DMS153 treated with DMSO at 0.1 percent for 48 hours (cell line): ENCODE measurements around the gene ANO4.

Source experiments
- DNase-seq: peaks from one replicate; lab custom pipeline; 2025; ENCODE audit not compliant: unreplicated experiment; lab: John Stamatoyannopoulos, UW

Gene ANO4

DNA sequence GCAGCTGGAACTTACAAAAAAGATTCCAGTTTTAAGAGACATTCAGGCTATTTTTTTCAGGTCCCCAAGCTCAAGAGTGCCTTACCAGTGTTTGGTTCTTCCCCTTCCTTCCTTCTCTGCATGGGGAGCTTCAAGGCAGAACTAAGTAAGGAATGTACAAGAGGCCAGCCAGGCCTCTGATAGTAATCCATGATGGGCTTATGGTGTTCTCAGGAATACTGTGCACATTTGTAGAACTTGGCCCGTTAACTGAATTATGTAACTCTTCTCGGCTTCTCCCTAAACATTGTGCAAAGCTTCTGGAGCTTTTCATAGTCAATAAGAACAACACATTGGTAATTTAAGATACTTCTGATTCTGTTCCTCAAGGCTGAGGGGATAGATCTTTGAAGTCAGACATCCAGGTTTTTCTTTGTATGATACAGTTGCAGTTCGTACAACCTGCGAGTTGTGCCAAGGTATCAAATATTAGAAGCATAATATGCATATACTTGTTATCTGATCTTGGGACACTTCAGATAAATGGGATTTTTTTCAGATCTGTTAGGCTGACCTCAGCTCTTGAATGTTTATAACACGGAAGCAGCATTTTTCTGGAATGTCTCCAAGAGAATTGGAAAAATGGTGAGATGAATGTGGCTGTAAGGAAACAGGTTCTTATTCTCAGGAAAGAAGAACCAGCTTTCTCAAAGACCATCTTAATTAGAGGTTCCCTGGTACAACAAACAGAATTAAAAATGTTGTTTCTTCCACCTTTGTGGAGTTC is 148.6 kb downstream of the ANO4 start:
- DNase-seq: no peak

DNA sequence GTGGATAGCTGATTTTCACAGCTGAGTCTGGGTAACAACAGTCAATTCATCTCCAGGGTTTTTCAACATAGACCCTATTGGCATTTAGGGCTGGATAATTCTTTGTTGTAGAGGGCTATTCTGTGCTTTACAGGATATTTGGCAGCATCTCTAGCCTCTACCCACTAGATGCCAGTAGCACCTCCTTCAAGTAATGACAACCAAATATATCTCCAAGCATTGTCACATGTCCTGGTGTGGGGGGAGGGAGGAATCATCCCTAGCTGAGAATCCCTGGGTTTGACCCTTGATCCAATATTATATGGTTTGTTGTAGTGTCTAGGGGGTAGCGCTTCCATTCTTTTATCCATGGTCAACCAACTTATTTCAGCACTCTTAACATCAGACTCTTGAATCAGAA is 157.2 kb downstream of the ANO4 start:
- no peak for DNase-seq

DNA sequence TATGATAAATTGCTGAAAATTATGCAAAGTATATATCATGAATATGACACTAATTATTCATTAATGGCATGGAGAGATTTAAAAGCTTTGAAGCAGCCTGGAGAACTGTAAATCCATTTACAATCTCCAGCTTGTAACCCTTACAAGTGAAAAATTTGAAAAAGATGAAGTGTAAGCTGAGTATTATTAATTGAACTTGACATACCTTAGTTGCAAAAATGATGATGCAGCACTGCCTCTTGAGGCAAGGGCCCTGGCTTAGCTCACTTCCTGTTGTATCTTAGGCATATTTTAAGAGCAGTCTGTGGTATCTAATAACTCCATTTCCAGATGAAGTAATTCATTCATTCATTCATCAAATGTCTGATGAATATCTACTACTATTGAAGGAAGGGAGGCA is 158.6 kb downstream of the ANO4 start:
- DNase-seq: no peak

DNA sequence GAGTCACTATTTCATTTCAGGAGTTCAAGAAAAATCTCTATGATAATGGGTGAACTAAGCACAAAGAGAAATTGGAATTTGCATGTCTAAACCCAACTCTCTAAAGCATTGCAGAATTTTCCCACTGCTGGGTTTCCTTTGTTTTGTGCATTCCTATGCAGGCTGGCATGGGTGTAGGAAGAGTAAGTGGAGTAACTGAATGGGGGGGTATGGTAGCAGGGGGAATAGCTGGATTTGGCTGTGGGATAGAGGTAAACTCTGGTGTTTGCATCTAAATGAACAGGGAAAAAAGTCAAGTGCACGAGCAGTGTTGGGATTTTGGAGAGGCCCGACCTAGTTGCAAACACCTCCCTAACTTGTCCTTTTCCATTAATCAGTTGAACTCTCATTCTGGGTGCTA is 159.1 kb downstream of the ANO4 start:
- DNase-seq: no peak

DNA sequence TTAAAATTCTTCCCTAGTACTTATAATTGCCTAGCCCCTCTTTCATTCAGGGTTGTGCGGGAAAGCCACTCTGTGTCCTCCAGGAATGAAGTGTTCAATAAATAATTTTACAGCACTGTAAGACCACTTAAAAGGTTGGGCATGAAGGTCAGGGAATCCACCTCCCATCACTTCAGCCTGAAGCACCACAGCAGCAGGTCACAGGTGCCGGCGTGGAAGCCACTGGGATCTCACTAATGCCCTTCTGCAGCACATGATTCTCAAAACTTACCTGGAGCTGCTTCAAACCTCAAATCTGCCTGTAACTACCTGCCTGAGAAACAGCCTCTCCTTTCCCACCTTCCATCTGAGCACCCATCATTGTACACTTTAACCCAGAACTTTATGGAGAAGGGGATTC is 159.5 kb downstream of the ANO4 start:
- no peak for DNase-seq

DNA sequence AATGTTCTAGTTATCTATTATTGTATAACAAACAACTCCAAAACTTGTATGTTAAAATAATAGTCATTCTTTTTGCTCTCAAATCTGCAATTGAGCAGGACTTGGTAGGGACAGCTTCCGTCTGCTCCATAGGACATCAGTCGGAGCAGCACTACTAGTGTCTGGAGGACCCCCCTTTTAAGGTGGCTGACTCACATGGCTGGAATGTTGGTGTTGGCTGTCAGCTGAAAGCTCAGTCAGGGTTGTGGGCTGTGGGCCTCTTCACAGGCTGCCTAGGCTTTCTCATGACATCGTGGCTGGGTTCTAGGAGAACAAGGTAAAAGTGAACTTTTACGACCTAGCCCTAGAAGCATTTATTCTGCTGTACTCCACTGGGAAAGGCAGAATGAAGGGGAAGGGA is 160.6 kb downstream of the ANO4 start:
- DNase-seq: no peak

DNA sequence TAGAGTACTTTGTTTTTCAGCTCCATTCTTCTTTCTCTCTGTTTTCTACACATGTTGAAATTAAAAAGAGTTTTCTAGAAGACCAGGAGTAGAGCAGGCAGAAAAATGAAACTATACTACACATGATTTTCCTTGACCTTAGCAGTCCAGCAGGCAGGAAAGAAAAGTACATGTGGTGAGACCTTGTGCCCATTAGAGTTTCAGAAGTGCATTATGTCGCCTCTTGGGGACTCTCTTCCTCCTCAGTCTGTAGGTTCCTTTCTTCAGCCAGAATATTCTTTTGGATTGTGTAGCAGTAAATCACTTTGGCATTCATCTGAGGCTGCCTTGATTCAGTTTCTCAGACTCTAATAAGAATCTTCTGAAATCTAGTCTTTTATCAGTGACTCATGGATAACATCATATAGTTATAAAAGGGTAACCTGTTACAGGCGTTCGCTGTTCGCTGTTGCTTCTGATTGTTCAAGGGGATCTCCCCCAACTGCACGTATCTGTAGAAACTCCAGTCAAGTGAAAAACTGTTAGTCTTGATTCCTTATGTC is 161.8 kb downstream of the ANO4 start:
- DNase-seq: no peak

DNA sequence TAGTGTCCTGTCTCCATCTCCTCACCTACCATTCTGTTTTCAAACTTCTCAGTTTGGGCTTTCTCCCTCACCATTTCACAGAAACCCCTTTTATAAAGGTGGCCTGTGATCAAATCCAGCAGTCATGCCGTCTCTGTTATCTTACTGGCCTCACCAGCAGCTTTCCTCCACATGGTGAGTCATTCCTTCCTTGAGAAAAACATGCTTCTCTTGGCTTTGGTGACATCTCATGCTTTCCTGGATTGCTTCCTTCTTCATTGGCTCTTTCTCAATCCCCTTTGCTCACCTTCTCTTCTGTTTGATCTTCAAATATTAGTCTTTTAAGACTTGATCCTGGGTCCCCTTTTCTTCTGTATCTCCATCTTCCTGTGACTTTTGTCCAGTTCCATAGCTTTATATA is 164.9 kb downstream of the ANO4 start:
- no peak for DNase-seq

DNA sequence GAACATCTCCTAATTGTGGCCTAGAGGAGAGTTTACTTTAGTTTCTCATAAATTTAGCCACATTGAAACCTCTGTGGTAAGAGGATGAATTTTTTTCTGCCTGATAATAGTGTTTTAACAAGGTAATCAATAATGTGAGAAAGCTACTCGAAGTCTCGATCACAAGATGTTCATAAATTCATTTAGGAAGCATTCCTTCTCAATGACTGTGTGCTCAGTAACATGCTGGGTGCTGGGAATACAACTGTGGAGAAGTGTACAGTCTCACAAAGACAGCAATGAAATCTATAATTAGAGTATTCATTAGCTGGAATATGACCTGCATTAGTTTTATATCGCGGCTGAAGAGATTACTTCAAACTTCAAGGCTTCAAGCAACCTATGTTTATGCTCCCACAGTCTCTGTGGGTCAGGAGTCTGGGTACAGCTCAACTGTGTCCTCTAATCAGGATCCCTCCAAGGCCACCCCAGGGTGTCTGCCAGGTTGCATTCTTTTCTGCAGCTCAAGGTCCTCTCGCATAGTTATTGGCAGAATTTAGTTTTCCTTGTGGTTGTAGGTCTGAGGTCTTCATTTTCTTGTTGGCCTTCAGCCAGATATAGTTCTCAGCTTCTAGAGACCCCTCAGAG is 167.6 kb downstream of the ANO4 start:
- DNase-seq: no peak

DNA sequence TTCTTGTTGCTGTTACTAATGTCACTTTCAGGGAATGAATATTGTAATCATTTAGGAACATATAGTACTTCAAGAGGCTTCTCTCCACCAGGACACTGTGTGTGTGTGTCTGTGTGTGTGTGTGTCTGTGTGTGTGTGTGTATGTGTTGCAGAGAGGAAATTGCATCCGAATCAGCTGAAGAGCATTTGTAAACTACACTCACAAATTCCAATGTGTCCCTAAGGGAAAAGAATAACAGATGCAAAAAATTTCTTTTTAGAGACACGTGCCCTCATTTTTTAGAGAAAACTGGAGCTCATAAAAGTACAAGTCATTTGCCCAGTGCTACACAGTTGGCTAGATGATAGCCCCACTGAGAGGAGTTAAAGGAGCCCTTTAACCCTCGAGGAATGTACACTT is 168.8 kb downstream of the ANO4 start:
- DNase-seq: no peak

DNA sequence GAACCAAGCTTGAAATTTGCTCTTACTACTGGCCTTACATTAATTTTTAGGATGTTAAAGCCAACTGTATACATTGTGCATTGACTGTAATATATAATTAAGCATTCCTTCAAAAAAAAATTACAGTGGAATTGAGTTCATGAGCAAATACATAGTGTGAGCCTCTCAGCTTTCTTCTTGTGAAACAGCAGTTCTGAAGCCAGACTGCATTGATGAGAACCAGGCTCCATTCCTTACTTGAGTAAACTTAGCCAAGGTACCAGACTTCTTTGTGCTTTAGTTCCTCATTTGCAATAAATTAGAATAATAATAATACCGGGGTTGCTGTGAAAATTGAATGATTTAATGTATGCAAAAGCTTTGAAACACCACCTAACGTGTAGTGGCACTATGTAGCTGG is 169.5 kb downstream of the ANO4 start:
- no peak for DNase-seq

DNA sequence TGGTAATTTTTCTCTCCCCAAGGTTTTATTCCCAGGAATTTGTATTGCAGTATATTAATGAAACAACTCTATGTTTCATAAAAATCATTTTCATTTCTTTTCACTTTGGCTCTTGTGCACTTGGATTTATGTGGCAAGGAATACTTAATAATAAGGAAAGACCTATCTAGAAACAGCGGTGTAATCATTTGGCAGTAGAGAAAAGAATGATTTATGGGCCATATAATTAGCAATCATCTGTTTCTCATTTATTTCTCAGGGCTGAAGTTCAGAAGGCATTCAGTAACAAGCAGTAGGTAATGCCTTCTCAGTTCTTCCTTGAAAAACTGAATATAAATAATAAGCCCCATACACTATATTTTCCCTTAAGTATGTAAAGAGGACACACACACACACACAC is 172.6 kb downstream of the ANO4 start:
- DNase-seq: no peak

DNA sequence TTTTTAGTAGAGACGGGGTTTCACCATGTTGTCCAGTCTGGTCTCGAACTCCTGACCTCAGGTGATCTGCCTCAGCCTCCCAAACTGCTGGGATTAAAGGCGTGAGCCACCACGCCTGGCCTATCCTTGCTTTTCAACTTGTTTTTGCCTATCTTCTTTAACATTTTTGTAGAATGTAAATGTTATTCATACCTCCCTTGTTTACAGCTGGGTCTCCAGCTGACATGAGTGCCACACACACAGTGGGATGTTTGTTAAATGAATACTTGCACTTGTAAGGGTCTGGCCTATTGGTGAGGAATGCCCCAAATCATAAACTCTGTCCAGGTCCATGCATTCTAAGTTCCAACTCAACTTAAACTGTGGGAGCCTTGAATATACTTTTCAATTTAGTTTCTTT is 176.3 kb downstream of the ANO4 start:
- DNase-seq: no peak

DNA sequence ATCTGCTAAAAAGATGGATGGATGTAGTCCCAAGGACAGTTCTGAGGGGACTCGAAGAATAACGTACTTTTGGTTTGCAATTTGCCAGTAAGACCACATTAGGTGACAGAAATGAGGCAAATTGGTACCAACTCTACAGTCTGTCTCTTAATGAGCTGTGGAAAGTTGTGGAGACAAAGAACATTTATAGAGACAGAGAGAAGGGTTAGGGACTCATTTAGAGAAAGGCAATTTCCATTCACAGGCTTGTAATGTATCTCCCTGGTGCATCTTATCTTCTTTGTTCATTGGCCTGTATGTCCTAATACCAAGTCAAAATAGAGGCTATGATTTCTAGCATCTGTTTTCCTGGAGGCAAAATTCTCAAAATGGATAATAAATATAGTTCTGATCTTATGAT is 177.5 kb downstream of the ANO4 start:
- no peak for DNase-seq

DNA sequence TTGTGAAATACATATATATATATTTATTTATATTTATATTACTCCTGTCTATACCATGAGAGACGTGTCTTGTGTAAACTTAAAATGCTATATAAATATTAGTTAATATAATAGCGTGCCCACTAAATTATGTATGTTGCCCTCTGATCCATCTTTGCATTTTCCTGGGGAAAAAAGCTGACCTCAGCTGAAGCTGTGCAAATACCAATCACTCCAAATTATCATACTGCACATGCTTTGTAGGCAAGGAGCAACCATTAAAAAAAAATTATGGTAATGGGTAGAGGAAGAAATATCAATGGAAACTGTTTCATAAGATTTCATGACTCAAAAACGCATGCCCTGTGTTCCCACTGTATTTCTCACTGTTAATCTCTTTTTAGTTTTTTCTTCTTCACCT is 179.8 kb downstream of the ANO4 start:
- DNase-seq: no peak

DNA sequence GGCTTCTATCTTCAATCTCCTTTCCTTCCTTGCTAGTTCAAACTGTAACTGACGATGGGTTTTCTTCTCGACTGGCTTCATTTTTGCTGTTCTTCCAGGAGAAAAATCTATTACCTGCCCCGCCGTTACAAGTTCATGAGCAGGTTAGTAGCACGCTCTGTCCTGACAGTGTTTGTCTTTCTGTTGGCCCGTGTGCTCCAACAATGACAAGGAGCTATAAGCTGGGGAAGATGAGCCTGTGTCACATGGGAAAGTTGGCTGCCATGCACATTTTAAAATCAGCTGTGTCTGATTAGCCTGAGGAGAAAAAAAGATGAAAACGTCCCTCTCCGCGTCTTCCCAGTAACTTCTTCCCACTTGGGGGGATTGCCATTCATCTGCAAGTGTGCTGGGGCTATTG is 180.2 kb downstream of the ANO4 start:
- DNase-seq: no peak

DNA sequence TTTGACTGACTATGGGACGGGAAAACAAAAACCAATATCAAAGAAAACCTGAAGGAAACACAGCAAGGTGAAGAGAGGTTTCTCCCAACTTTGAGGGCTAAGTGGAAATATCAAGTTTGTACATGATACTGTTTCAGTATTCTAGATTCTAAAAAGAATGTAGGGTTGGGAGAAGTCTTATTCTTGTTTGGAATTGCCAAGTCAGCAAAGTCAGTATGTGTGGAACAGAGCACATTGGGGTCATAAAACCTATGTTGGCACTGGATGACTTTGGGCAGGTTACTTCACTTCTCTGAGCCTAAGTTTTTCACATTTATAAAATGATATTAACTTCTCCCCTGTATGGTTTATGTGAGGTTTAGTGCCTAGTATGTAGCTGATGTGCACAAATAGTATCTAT is 182.2 kb downstream of the ANO4 start:
- no peak for DNase-seq

DNA sequence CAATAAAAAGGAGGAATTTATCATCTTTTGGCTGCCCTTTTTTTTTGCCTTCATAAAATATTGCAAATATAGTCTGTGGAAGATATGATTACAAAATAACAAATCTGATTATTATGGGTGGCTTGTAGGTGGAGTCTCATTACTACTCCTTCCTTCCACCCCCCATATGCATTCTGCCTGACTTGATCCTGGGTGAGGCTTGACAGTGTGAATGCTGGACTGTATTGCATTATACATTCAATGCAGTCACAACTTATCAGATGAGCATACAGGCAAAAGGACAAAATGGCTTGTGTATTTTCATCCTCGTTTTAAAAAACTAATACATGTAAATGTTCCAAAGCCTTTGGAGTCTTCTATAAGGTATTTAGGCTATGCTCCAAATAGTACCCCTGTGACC is 186.3 kb downstream of the ANO4 start:
- DNase-seq: no peak

DNA sequence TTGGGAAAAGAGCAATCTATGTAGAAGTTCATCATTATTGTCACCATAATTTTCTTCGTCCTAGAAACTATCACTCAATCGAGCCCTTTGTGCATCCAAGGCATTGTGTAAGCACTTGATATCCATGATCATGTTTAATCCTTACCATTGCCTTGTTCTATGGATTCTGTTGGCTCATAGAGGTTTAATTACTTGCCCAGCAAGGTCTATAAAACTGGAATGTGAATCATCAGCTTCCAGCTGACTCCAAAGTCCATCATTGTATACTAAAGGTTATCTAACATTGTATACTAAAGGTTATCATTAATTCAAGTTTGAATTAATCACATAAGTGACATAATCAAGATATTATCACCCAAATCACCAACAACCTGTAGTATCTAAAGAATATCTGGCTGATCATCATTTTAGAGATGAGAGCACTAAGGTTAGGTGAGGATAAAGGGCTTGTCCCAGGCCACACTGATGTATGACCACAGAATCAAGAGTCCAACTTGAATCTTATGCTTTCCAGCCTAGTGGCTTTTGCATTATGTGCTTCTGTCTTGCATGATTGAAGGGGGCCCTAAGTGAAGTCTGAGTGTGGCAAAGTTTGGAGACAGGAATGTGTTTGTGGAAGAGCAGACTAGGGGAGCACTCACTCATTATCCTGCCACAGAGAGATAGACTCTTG is 188.1 kb downstream of the ANO4 start:
- no peak for DNase-seq

DNA sequence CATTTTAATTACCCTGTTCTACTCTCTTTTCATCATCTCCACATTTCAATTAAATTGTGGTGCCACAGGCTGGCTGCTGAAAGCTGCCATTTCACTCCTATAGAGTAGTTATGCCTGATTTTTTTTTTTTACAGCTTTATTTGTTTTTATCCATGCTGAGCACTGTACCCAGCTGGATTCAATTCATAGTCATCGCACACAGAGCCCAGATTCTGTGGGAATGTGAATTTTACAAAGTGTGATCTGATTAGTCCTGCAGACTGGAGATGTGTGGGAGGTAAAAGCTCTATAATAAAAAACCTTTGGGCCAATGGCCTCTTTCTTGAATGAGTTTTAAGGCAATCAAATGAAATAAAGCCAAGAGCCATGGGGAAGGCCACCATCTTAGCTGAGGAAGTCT is 190.2 kb downstream of the ANO4 start:
- DNase-seq: no peak

DNA sequence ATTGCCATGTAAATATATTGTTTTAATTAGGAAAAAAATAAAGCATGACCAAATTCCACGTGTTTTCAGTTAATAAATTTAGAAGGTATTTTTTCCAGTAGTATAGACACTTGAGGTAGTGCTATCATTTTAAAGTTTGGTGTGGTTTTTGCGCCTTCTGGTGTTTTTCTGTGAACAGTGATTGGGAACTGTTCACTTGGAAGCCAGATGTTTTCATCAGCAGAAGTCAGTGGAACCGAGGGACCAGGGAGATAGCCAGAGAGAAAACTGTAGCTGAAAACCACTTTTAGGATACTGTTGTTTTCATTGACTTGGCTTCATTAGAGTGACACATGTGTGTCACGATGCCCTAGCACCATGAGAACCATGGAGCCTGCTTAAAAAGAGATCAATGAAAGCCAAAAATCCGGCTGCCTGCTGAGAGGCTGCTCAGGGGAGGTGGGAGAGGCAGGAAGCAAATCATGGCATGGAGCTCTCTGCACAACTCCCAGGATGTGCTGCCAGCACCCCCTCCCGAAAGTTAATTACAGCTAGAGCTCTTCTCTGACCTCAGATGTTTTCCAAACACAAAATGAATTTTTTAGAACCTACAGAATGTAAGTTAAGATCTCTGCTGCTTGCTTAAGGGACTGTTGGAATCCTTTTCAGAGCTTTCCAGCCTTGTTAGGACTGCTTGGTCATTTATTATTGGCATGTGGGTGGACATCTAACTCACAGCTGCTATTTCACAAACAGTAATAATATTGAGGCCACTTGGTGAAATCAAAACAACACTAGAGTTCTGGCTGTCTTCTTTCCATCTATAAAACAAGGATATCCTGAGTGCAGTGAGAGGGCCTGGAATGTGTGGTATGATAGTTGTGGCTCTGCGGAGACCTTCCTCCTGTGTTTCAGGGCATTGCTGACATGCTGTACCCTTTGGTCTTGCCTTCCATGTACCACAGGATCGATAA is 192.3 kb downstream of the ANO4 start:
- no peak for DNase-seq
